ENCODE data around the gene VPS51.

VPS51 gene

GRCh38 chr11:65126624-65127274, 30.7 kb downstream of the VPS51 start:
- TF ChIP-seq, protein P1, sequence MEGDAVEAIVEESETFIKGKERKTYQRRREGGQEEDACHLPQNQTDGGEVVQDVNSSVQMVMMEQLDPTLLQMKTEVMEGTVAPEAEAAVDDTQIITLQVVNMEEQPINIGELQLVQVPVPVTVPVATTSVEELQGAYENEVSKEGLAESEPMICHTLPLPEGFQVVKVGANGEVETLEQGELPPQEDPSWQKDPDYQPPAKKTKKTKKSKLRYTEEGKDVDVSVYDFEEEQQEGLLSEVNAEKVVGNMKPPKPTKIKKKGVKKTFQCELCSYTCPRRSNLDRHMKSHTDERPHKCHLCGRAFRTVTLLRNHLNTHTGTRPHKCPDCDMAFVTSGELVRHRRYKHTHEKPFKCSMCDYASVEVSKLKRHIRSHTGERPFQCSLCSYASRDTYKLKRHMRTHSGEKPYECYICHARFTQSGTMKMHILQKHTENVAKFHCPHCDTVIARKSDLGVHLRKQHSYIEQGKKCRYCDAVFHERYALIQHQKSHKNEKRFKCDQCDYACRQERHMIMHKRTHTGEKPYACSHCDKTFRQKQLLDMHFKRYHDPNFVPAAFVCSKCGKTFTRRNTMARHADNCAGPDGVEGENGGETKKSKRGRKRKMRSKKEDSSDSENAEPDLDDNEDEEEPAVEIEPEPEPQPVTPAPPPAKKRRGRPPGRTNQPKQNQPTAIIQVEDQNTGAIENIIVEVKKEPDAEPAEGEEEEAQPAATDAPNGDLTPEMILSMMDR (IDR thresholded peaks at IDR 0.05; ENCODE audit: borderline replicate concordance, insufficient read depth, low read depth, low read length): no peak
- no peak overlapping the region for H3K4me3 ChIP-seq (ENCODE audit: low read depth, low read length)

DNA sequence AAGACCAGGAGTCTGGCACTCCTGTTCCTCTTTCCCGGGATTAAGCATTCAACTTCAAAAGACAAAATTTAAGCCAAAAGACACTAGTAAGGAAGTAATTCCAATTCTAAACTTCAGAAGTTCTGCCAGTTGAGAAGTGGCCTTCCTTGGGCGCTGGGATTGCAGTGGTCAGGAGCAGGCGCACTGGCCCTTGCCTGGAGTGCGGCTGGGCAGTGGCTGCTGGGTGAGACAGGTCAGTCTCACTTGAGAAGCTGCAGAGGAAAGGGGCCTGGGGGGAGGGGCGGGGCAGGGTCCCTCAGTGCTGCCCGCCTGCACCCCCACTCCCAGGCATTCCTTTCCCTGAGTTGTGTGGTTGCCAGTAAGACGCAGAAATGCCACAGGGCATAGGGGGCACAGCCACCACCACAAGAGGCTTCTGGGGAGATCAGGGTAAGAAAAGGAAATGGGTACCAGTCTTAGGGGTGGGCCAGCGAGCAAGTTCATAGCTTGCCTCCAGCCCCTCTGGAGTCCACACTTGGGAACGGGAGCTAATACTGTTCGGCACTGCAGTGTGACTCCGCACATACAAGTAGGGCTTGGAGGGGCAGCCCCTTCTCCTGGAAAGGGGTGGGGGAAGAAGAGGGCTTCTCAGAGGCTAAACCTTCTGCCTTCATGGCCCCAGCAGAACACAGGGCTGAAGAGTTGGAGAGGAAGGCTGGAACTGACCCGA, 31.6 kb downstream of the VPS51 start:
- H3K4me3 ChIP-seq (ENCODE audit: low read depth, low read length): no peak overlapping the region
- TF ChIP-seq, protein P1 (IDR thresholded peaks at IDR 0.05; ENCODE audit: borderline replicate concordance, insufficient read depth, low read depth, low read length): no peak

DNA sequence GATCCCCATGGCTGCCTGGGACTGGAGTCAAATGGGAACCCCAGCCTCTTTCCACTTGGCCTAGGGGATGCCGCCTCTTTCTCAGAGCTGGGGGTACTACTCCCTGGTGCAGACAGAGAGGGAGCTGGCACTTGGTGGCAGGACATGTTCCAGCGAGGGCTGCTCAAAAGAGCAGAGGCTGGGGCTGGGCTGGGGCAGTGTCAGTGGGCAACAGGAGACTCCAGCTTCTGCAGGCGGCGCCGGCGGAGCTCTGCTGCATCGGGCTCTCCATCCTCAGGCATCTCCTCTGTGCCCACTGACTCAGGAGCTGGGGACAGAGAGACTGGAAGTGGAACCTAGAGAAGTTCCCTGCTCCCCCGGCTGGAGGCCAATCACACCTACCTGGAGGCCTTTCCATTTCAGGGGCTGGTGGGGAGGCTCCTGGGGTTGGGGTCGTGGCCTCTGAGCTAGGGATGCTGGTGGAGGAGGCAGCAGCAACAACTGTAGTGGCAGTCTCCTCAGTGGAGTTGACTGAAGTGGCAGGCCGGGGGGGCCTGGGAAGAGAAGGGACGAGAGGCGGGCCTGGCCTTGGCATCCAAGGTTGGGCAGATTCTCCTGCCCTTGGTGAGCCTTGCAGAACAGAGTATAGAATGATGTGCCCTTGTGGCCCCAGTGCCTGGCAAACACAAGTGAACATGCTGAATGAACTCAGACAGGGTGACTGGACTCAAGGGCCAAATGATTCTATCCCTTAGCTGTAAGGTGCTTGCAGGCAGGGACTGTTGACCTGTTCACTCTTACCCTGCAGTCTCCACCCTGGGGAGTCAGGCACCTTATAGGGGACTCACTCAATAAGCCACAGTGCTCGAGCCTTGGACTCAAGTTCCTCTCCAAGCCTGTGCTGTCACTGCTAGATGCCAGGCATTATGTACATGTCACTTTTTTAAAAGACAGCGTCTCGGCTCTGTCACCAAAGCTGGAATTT, 32.5 kb downstream of the VPS51 start:
- TF ChIP-seq, protein P1 (IDR thresholded peaks at IDR 0.05; ENCODE audit: borderline replicate concordance, insufficient read depth, low read depth, low read length): no peak
- H3K4me3 ChIP-seq (ENCODE audit: low read depth, low read length): no peak overlapping the region

- no peak overlapping the region for H3K4me3 ChIP-seq (ENCODE audit: low read depth, low read length)
- TF ChIP-seq, protein P1 (IDR thresholded peaks at IDR 0.05; ENCODE audit: borderline replicate concordance, insufficient read depth, low read depth, low read length): no peak
Measured at GRCh38 chr11:65129649-65130441, 33.8 kb downstream of the VPS51 start.

DNA sequence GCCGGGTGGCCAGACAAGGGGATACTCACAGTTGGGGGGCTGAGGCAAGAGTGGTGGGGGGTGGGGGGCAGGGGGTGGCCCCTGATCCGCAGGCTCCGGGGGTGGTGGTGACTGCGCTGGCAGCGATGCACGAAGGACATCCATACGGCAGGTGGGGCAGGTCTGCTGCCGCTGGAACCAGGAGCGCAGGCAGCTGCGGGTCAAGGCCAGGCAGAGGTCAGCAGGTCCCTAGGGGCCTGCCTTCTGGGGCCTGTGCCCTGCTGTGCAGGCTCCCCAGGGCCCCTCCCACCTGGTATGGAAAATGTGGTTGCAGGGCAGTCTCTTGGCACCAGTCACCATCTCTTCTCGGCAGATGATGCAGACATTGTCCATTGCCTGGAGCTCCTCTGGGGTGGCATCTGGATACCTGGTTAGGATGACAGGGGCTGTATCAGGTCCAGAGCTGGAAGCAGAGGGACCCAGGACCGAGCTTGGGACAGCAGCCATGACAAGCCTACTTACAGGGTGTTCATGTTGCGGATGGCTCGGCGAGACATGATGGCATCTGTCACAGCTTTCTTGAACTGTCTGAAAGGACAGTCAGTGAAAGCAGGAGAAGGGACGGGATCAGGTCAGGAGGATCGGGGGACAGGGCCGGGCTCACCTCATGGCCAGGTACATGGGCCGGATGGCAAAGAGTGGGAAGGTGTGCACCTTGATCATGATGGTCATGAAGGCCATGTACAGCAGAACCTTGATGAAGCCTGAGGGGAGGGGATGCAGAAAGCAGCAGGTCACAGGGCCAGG, 34.8 kb downstream of the VPS51 start:
- no peak overlapping the region for H3K4me3 ChIP-seq (ENCODE audit: low read depth, low read length)
- TF ChIP-seq, protein P1 (IDR thresholded peaks at IDR 0.05; ENCODE audit: borderline replicate concordance, insufficient read depth, low read depth, low read length): no peak

DNA sequence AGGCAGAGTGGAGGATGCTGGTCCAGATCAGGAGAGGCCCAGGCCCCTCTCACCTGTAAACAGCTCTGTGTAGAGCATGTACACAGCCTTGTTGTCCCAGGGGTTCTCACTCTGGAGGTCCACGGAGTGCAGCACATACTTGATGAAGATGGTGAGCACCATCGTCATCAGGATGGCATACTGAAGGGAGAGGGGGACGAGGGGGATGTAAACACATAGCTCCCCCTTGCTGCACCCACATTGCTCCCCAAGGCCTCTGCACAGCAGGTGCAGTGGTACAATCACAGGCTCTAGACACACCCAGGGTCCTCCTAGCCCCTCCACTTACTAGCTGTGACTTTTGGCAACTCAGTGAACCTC, 35.4 kb downstream of the VPS51 start:
- no peak overlapping the region for H3K4me3 ChIP-seq (ENCODE audit: low read depth, low read length)
- TF ChIP-seq, protein P1 (IDR thresholded peaks at IDR 0.05; ENCODE audit: borderline replicate concordance, insufficient read depth, low read depth, low read length): no peak

Measured in GM12875 (cell line).